ENCODE data around the gene PCIF1.
"Not testable (repeated sequence)": the region's sequence is repeated elsewhere in the genome, so short reads cannot be mapped to it uniquely, and the experiment has no call there.

DNA sequence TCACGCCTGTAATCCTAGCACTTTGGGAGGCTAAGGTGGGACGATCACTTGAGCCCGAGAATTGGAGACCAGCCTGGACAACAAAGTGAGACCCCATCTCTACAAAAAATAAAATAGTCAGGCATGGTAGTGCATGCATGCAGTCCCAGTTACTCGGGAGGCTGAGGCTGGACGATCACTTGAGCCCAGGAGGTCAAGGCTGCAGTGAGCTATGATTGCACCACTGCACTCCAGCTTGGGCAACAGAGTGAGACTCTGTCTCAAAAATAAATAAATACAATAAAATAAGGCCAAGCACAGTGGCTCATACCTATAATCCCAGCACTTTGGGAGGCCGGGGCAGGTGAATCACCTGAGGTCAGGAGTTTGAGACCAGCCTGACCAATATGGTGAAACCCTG is 33.2 kb upstream of the PCIF1 start:
- not testable (repeated sequence) for TF ChIP-seq CTCF (IDR thresholded peaks at IDR 0.05; ENCODE audit: low read depth, low read length); POLR2A (IDR thresholded peaks at IDR 0.05; ENCODE audit: extremely low read depth, insufficient read length); MAX (IDR thresholded peaks at IDR 0.05; ENCODE audit: low read depth, low read length); MYC (IDR thresholded peaks at IDR 0.05; ENCODE audit: low read depth, low read length)

All from NB4 (cell line).